Calu3 (cell line): ENCODE results near the gene STX1A. TPM values are rescaled to one million over a fixed set of nuclear protein-coding genes. Genes with fewer than 3 reads are reported as not detected.

Experiments used
- BruUV-seq: library from RNA; stranded (reverse); fragments of 400-500 nt; replicated peaks from 2 replicates; lab custom pipeline; 2021; lab: Mats Ljungman, UMichigan
- CTCF ChIA-PET: fragments of 300-600 bp; sonication (Branson Sonifier 250); formaldehyde crosslinking; loops from one replicate; lab custom pipeline; 2022; ENCODE audit warnings: antibody characterized with exemption; lab: Charles Lee
- DNase-seq: peaks from one replicate; pipeline ENCODE4 v3.0.0; 2022
- H3K27ac Mint-ChIP-seq: one replicate; pipeline ENCODE4 v1.8.0; 2022; ENCODE audit warnings: mixed read lengths; ENCODE audit not compliant: unreplicated experiment
- H3K27me3 Mint-ChIP-seq: one replicate; pipeline ENCODE4 v1.8.0; 2022; ENCODE audit warnings: mixed read lengths; ENCODE audit not compliant: unreplicated experiment
- H3K36me3 Mint-ChIP-seq: one replicate; pipeline ENCODE4 v1.8.0; 2022; ENCODE audit warnings: mild to moderate bottlenecking, moderate library complexity, mixed read lengths; ENCODE audit not compliant: insufficient read depth, unreplicated experiment
- H3K4me1 Mint-ChIP-seq: one replicate; pipeline ENCODE4 v1.8.0; 2022; ENCODE audit warnings: mild to moderate bottlenecking, low read depth, mixed read lengths; ENCODE audit not compliant: unreplicated experiment
- H3K4me3 Mint-ChIP-seq: one replicate; pipeline ENCODE4 v1.8.0; 2022; ENCODE audit warnings: mild to moderate bottlenecking, low read depth, moderate library complexity, mixed read lengths; ENCODE audit not compliant: unreplicated experiment
- H3K9me3 Mint-ChIP-seq: one replicate; pipeline ENCODE4 v1.8.0; 2022; ENCODE audit warnings: low read depth, mixed read lengths; ENCODE audit not compliant: unreplicated experiment
- CTCF ChIP-seq: fragments of 200-600 bp; IDR thresholded peaks from one replicate; pipeline ENCODE4 v1.8.0; 2022; ENCODE audit warnings: antibody characterized with exemption; ENCODE audit not compliant: unreplicated experiment
- intact Hi-C: fragments of 100-400 bp; cut with micrococcal nuclease; formaldehyde crosslinking; loops from one replicate; pipeline ENCODE4 v1.10.0; 2022; ENCODE audit not compliant: unreplicated experiment
- total RNA-seq: library from RNA; stranded (reverse); gene quantifications from 2 replicates; pipeline ENCODE4 v1.2.3, GENCODE V29; 2022

Gene STX1A
- total RNA-seq, 1 experiment from 2014 or later: 26.1 TPM

- Mint-ChIP-seq H3K4me1 (peaks cover 13% of the 10 kb centered on the region), H3K4me3 (no peak overlapping the region), H3K9me3 (no peaks in the 10 kb centered on the region), H3K36me3 (peaks cover 76% of the 10 kb centered on the region), H3K27ac (peak overlapping the region; percentile 25), H3K27me3 (no peaks in the 10 kb centered on the region)
- no peak for TF ChIP-seq CTCF
- intact Hi-C loops: no loop called here
- no TSS peak for BruUV-seq
- CTCF ChIA-PET: no interaction called here
- no peak for DNase-seq
Measured at GRCh38 chr7:73702226-73702625, 17.2 kb downstream of the STX1A start.

- peak; percentile 48 for DNase-seq
- peak overlapping the region; percentile 25 for H3K27ac Mint-ChIP-seq
- peak; percentile 28 for TF ChIP-seq CTCF
- H3K4me3 Mint-ChIP-seq: no peak overlapping the region
- H3K27me3 Mint-ChIP-seq: no peaks in the 10 kb centered on the region
- no peaks in the 10 kb centered on the region for H3K9me3 Mint-ChIP-seq
- BruUV-seq: no TSS peak
- H3K36me3 Mint-ChIP-seq: peaks cover 75% of the 10 kb centered on the region
- CTCF ChIA-PET: interaction anchor here (0.7 to 1.1 kb wide), 2 partner anchors 33 to 189 kb away, joined by 3 to 4 read pairs; no protein-coding TSS in a partner anchor
- peaks cover 6% of the 10 kb centered on the region for H3K4me1 Mint-ChIP-seq
- intact Hi-C loops: no loop called here
Measured at GRCh38 chr7:73701357-73701995, 18.0 kb downstream of the STX1A start.

GRCh38 chr7:73700581-73701134, 18.8 kb downstream of the STX1A start:
- BruUV-seq: no TSS peak
- intact Hi-C loops: no loop called here
- Mint-ChIP-seq H3K4me3 (no peak overlapping the region), H3K27ac (no peak overlapping the region), H3K27me3 (no peaks in the 10 kb centered on the region), H3K9me3 (no peaks in the 10 kb centered on the region), H3K36me3 (peaks cover 70% of the 10 kb centered on the region), H3K4me1 (no peaks in the 10 kb centered on the region)
- CTCF ChIA-PET: interaction anchor here (0.7 to 1.1 kb wide), 2 partner anchors 34 to 188 kb away, joined by 3 to 4 read pairs; no protein-coding TSS in a partner anchor
- no peak for DNase-seq
- TF ChIP-seq CTCF: no peak

- DNase-seq: no peak
- intact Hi-C loops: no loop called here
- H3K4me1 Mint-ChIP-seq: no peaks in the 10 kb centered on the region
- H3K36me3 Mint-ChIP-seq: peaks cover 64% of the 10 kb centered on the region
- no peaks in the 10 kb centered on the region for H3K9me3 Mint-ChIP-seq
- no peak overlapping the region for H3K4me3 Mint-ChIP-seq
- H3K27me3 Mint-ChIP-seq: no peaks in the 10 kb centered on the region
- BruUV-seq: no TSS peak
- CTCF ChIA-PET: no interaction called here
- H3K27ac Mint-ChIP-seq: no peak overlapping the region
- no peak for TF ChIP-seq CTCF
Measured at GRCh38 chr7:73700069-73700423, 19.4 kb downstream of the STX1A start.
